Activated T-helper 2 cell treated with anti-CD3 and anti-CD28 coated beads, Interferon-gamma antibody, Interleukin-2, Interleukin-4, amounts not matched to agents 10 μg/mL and 5 μg/mL and 100 μg/mL, durations not matched to agents 14 hours and 24 hours and 36 hours (primary cell): Measurements from ENCODE around the gene MXI1. TPM values are rescaled to one million over a fixed set of nuclear protein-coding genes. Genes with fewer than 3 reads are reported as not detected.
"Not testable (repeated sequence)": the region's sequence is repeated elsewhere in the genome, so short reads cannot be mapped to it uniquely, and the experiment has no call there.

Source experiments
- DNase-seq: peaks from one replicate; pipeline ENCODE4 v3.0.0; 2021; ENCODE audit warnings: low spot score
- H3K27ac Mint-ChIP-seq: one replicate; pipeline ENCODE4 v1.8.0; 2021; ENCODE audit warnings: mixed read lengths
- H3K27me3 Mint-ChIP-seq: one replicate; pipeline ENCODE4 v1.8.0; 2021; ENCODE audit warnings: low read depth, mixed read lengths
- H3K36me3 Mint-ChIP-seq: one replicate; pipeline ENCODE4 v1.8.0; 2021; ENCODE audit warnings: low read depth, mixed read lengths
- H3K4me1 Mint-ChIP-seq: one replicate; pipeline ENCODE4 v1.8.0; 2021; ENCODE audit warnings: low read depth, mixed read lengths
- H3K4me3 Mint-ChIP-seq: one replicate; pipeline ENCODE4 v1.8.0; 2021; ENCODE audit warnings: low read depth, mild to moderate bottlenecking, moderate library complexity, mixed read lengths
- H3K9me3 Mint-ChIP-seq: one replicate; pipeline ENCODE4 v1.8.0; 2021; ENCODE audit warnings: mixed read lengths
- intact Hi-C: fragments of 100-400 bp; cut with micrococcal nuclease; formaldehyde crosslinking; loops from one replicate; pipeline ENCODE4 v1.15.1; 2023
- total RNA-seq: library from RNA; stranded (reverse); gene quantifications from 2 replicates; pipeline ENCODE4 v1.2.3, GENCODE V29; 2022

MXI1 gene
- total RNA-seq, 1 donor from 2014 or later, result 14.6 TPM

DNA sequence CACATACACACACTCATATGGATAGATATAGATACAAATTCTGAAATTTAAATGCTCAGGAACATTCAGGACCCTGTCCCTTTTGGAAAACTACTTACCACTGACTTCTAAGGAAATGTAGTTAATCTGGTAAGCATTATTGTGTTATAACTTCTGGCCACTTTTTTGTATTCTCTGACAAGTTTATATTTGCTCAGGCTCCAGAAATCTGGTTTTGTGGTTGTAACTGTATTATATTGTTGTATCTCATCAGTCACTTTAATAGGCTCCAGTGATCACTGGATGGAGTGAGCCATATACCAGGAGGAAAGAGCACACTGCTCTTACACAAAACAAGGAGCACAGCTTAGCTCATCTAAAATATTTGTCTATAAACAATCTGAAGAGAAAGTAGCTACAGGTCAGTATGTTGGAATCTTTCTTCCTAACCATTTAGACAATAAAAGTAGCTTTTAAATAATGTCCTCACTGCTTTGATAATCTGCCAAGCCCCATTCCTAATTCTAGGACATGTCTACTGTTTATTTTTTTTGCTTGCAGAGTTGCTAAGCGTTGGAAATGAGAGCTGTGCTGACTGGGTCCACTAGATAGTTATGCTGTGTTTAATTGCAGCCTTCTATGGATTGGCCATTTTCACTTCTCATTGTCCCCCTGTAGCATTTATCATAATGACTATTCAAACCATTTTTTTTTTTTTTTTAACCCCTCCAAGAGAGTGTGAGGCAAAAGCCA lies 53.5 kb downstream of the MXI1 start:
- Mint-ChIP-seq H3K9me3 (peaks cover under 1% of the 10 kb centered on the region), H3K27ac (no peak overlapping the region), H3K27me3 (peaks cover 71% of the 10 kb centered on the region), H3K4me3 (no peak overlapping the region), H3K36me3 (peaks cover 3% of the 10 kb centered on the region), H3K4me1 (no peaks in the 10 kb centered on the region)
- intact Hi-C loops, result no loop called here
- no peak for DNase-seq

DNA sequence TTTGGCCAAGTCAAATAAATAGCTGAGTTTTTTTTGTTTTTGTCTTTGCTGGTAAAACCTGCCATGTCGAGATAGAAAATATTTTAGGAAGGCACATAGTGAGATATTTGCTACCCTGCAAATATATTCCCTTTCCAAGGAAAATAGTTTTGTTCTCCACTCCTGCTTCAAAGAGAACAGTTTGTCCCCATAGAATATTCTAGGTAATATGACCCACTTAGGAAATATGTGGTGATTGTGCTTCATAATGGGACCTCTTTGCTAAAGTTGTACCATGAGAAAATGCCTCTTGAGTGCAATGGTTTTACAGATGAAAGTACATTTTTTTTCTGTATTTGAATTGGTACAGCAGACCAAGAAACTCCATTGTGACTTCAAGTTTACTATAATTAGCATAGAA lies 55.8 kb downstream of the MXI1 start:
- Mint-ChIP-seq H3K27ac (no peak overlapping the region), H3K9me3 (no peaks in the 10 kb centered on the region), H3K4me3 (no peak overlapping the region), H3K27me3 (peaks cover 79% of the 10 kb centered on the region), H3K36me3 (no peaks in the 10 kb centered on the region), H3K4me1 (no peaks in the 10 kb centered on the region)
- intact Hi-C loops, result no loop called here
- DNase-seq, result no peak

GRCh38 chr10:110265573-110266193 lies 58.3 kb downstream of the MXI1 start:
- no peaks in the 10 kb centered on the region for H3K9me3 Mint-ChIP-seq
- H3K4me1 Mint-ChIP-seq, result peaks cover 11% of the 10 kb centered on the region
- H3K4me3 Mint-ChIP-seq, result no peak overlapping the region
- no peaks in the 10 kb centered on the region for H3K36me3 Mint-ChIP-seq
- no peak for DNase-seq
- H3K27me3 Mint-ChIP-seq, result peaks cover 80% of the 10 kb centered on the region
- intact Hi-C loops, result no loop called here
- H3K27ac Mint-ChIP-seq, result no peak overlapping the region

DNA sequence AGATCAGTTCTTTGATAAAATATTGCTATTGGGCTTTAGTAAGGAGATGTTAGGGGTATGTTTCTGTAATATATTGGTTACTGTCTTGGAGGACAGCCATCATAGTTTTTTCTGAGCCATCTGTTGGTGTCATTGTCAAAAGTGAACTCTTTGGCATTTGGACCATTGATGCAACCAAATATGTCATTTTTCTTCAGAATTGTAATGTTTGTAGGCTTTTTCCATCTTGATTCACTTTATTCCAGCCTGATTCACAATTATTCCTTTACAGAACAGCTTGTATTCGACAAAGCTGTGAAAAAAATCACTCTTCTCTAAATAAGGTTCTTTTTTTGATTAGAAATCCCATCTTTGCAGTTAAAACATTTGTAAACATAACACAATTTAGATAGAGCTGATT lies 59.9 kb downstream of the MXI1 start:
- DNase-seq, result no peak
- Mint-ChIP-seq H3K27ac (no peak overlapping the region), H3K4me1 (peaks cover 11% of the 10 kb centered on the region), H3K36me3 (no peaks in the 10 kb centered on the region), H3K27me3 (peaks cover 72% of the 10 kb centered on the region), H3K4me3 (no peak overlapping the region), H3K9me3 (no peaks in the 10 kb centered on the region)
- intact Hi-C loops, result no loop called here

DNA sequence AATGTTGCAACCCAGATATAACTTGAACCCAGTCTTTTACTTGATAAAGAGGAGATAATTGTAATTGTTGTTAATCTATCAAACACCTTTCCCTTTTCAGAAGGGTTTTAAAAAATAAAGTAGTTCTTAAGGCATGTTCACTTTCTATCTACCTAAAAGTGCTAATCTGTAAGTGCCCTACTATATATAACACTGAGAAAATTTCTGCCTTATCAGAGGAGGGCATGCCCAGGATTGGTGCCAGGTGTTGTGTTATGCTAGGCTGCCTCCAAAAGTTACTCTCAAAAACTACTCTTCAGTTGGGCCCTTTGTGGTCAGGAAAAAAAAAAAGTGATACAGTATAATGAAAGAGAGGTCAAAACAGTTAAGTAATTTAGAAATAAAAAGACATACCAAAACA lies 61.0 kb downstream of the MXI1 start:
- DNase-seq, result no peak
- H3K36me3 Mint-ChIP-seq, result no peaks in the 10 kb centered on the region
- H3K27ac Mint-ChIP-seq, result no peak overlapping the region
- H3K4me1 Mint-ChIP-seq, result peaks cover 14% of the 10 kb centered on the region
- H3K4me3 Mint-ChIP-seq, result no peak overlapping the region
- H3K27me3 Mint-ChIP-seq, result peaks cover 64% of the 10 kb centered on the region
- H3K9me3 Mint-ChIP-seq, result no peaks in the 10 kb centered on the region
- intact Hi-C loops, result no loop called here

GRCh38 chr10:110268971-110269370 lies 61.6 kb downstream of the MXI1 start:
- intact Hi-C loops, result loop anchor here (1.0 kb wide), 1 partner anchor 17 kb away; no protein-coding TSS in a partner anchor
- Mint-ChIP-seq H3K27ac (no peak overlapping the region), H3K4me1 (peaks cover 17% of the 10 kb centered on the region), H3K36me3 (no peaks in the 10 kb centered on the region), H3K4me3 (peak overlapping the region; percentile 19), H3K9me3 (no peaks in the 10 kb centered on the region), H3K27me3 (peaks cover 64% of the 10 kb centered on the region)
- DNase-seq, result no peak

- peaks cover 17% of the 10 kb centered on the region for H3K4me1 Mint-ChIP-seq
These were observed 62.2 kb downstream of the MXI1 start for GRCh38 chr10:110269374-110270318.

DNA sequence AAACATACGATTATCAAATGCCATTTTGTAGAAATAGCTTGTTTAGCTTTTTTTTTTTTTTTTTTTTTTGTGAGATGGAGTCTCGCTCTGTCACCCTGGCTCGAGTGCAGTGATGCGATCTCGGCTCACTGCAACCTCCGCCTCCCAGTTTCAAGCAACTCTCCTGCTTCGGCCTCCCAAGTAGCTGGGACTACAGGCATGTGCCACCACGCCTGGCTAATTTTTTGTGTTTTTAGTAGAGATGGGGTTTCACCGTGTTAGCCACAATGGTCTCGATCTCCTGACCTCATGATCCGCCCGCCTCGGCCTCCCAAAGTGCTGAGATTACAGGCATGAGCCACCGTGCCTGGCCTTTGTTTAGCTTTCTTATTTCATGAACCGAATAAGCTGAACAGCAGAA lies 65.6 kb downstream of the MXI1 start:
- H3K9me3 Mint-ChIP-seq, intact Hi-C loops: not testable (repeated sequence)

More at GRCh38 chr10:110269374-110270318, 62.2 kb downstream of the MXI1 start:
- Mint-ChIP-seq H3K9me3 (no peaks in the 10 kb centered on the region), H3K27me3 (peaks cover 66% of the 10 kb centered on the region), H3K4me3 (peak overlapping the region; percentile 19), H3K36me3 (no peaks in the 10 kb centered on the region), H3K27ac (no peak overlapping the region)
- no peak for DNase-seq
- intact Hi-C loops, result loop anchor here (1.0 kb wide), 1 partner anchor 17 kb away; no protein-coding TSS in a partner anchor

DNA sequence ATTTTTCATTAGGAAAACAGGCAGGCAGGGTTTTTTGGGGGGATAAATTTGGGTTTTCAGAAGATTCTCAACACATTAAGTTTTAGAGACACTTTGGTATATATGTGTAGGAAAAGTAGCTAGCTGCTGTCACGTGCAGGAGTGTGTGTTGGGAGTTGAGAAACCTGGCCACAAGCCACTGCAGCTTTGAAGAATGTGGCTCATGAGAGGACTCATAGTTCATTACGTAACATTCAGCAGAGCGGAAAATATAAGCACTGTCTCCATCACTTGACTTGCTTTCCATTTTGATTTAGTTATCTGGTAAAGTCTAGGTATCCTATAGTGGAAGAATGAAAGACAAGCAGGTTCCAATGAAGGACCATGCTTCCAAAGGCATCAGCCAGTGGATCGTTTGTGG lies 66.1 kb downstream of the MXI1 start:
- Mint-ChIP-seq H3K27ac (no peak overlapping the region), H3K4me3 (no peak overlapping the region), H3K4me1 (peaks cover 18% of the 10 kb centered on the region), H3K36me3 (no peaks in the 10 kb centered on the region), H3K27me3 (peaks cover 61% of the 10 kb centered on the region), H3K9me3 (no peaks in the 10 kb centered on the region)
- intact Hi-C loops, result no loop called here
- DNase-seq, result no peak

More for the DNA sequence above, 65.6 kb downstream of the MXI1 start:
- Mint-ChIP-seq H3K27me3 (peaks cover 63% of the 10 kb centered on the region), H3K4me1 (peaks cover 17% of the 10 kb centered on the region)
- DNase-seq, H3K36me3 Mint-ChIP-seq, H3K4me3 Mint-ChIP-seq, H3K27ac Mint-ChIP-seq: not testable (repeated sequence)

GRCh38 chr10:110274072-110274627 lies 66.7 kb downstream of the MXI1 start:
- Mint-ChIP-seq H3K9me3 (no peaks in the 10 kb centered on the region), H3K27ac (no peak overlapping the region), H3K4me1 (peaks cover 17% of the 10 kb centered on the region), H3K4me3 (no peak overlapping the region), H3K36me3 (no peaks in the 10 kb centered on the region), H3K27me3 (peaks cover 60% of the 10 kb centered on the region)
- no peak for DNase-seq
- intact Hi-C loops, result no loop called here

DNA sequence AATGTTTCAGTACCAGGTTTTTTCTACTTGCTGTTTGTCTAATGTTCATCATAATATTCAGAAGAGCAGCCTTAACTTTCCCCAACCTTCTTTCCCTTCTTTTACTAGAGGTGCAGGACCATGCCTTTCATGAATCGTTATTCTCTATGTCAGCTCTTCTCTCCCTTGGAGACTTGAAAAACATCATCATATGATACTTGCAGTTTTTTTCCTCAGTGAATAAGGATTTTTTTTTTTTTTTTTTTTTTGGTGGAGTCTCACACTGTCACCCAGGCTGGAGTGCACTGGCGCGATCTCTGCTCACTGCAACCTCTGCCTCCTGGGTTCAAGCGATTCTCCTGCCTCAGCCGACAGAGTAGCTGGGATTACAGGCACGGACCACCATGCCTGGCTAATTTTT lies 67.2 kb downstream of the MXI1 start:
- Mint-ChIP-seq H3K4me1 (peaks cover 14% of the 10 kb centered on the region), H3K4me3 (no peak overlapping the region), H3K9me3 (no peaks in the 10 kb centered on the region), H3K36me3 (no peaks in the 10 kb centered on the region), H3K27me3 (peaks cover 55% of the 10 kb centered on the region), H3K27ac (no peak overlapping the region)
- intact Hi-C loops, result loop anchor here (5.0 kb wide), 2 partner anchors 32 to 47 kb away; no protein-coding TSS in a partner anchor
- no peak for DNase-seq

- no peak overlapping the region for H3K27ac Mint-ChIP-seq
- intact Hi-C loops, result loop anchor here (5.0 kb wide), 2 partner anchors 33 to 48 kb away; no protein-coding TSS in a partner anchor
- DNase-seq, result no peak
These were observed 67.8 kb downstream of the MXI1 start for GRCh38 chr10:110275128-110275729.

More at GRCh38 chr10:110275128-110275729, 67.8 kb downstream of the MXI1 start:
- Mint-ChIP-seq H3K4me1 (peaks cover 13% of the 10 kb centered on the region), H3K4me3 (no peak overlapping the region), H3K9me3 (no peaks in the 10 kb centered on the region), H3K27me3 (peaks cover 50% of the 10 kb centered on the region), H3K36me3 (no peaks in the 10 kb centered on the region)
